IMR-90 (cell line): ENCODE results near the gene LIMS4. TPM values are rescaled to one million over a fixed set of nuclear protein-coding genes. Genes with fewer than 3 reads are reported as not detected.
"Not testable (repeated sequence)": the region's sequence is repeated elsewhere in the genome, so short reads cannot be mapped to it uniquely, and the experiment has no call there.

Experiments
- ATAC-seq: fragments of 200-7000 bp; cut with Tn5 transposase; 2 replicates; pipeline ENCODE4 v1.9.1; 2020; ENCODE audit warnings: low read depth, mild to moderate bottlenecking, moderate library complexity
- BruUV-seq: library from RNA; stranded (reverse); fragments of 400-500 nt; replicated peaks from 2 replicates; lab custom pipeline; 2021; lab: Mats Ljungman, UMichigan
- CTCF ChIA-PET: fragments of 300-600 bp; formaldehyde crosslinking; extraction: SDS; loops from one replicate; lab custom pipeline; 2021; ENCODE audit warnings: antibody characterized with exemption; lab: Yijun Ruan, JAX
- POLR2A ChIA-PET: fragments of 300-600 bp; sonication (Branson Sonifier 250); formaldehyde crosslinking; loops from one replicate; lab custom pipeline; 2022; ENCODE audit warnings: antibody characterized with exemption; ENCODE audit not compliant: unreplicated experiment; lab: Charles Lee
- DNase-seq: peaks from one replicate; pipeline ENCODE4 v3.0.0; 2013
- H2AFZ ChIP-seq: replicated peaks from 2 replicates; pipeline ENCODE3; 2013; ENCODE audit warnings: low read length, mild to moderate bottlenecking; ENCODE audit not compliant: poor library complexity
- H2AK5ac ChIP-seq: 2 replicates; pipeline ENCODE4 v1.6.1; 2013; ENCODE audit warnings: low read depth, low read length, inconsistent platforms
- H2AK9ac ChIP-seq: replicated peaks from 2 replicates; pipeline ENCODE3; 2013; ENCODE audit warnings: mild to moderate bottlenecking, low read depth, low read length, moderate library complexity; ENCODE audit not compliant: poor library complexity
- H2BK120ac ChIP-seq: 2 replicates; pipeline ENCODE4 v1.6.1; 2013; ENCODE audit warnings: low read depth, low read length, inconsistent platforms
- H2BK15ac ChIP-seq: 3 replicates; pipeline ENCODE4 v1.6.1; 2013; ENCODE audit warnings: low read depth, low read length, inconsistent platforms
- H2BK20ac ChIP-seq: 2 replicates; pipeline ENCODE4 v1.6.1; 2013; ENCODE audit warnings: low read depth, mild to moderate bottlenecking, inconsistent platforms, low read length, moderate library complexity
- H2BK5ac ChIP-seq: 2 replicates; pipeline ENCODE4 v1.6.1; 2013; ENCODE audit warnings: mild to moderate bottlenecking, low read depth, low read length, inconsistent platforms; ENCODE audit not compliant: poor library complexity, severe bottlenecking
- H3K14ac ChIP-seq: replicated peaks from 2 replicates; pipeline ENCODE4 v1.6.1; 2013; ENCODE audit warnings: low read depth, low read length, inconsistent platforms
- H3K18ac ChIP-seq: 2 replicates; pipeline ENCODE4 v1.6.1; 2013; ENCODE audit warnings: low read depth, low read length, control low read depth
- H3K23ac ChIP-seq: 2 replicates; pipeline ENCODE4 v1.6.1; 2013; ENCODE audit warnings: low read depth, low read length, inconsistent platforms
- H3K27ac ChIP-seq: 2 replicates; pipeline ENCODE4 v1.5.1; 2013; ENCODE audit warnings: mild to moderate bottlenecking, control low read depth, low read length; ENCODE audit not compliant: insufficient read depth
- H3K27me3 ChIP-seq: 2 replicates; pipeline ENCODE4 v1.6.1; 2013; ENCODE audit warnings: low read length; ENCODE audit not compliant: control insufficient read depth, insufficient read depth
- H3K36me3 ChIP-seq: 2 replicates; pipeline ENCODE4 v1.6.1; 2013; ENCODE audit warnings: low read length, mixed read lengths; ENCODE audit not compliant: control insufficient read depth, insufficient read depth
- H3K4ac ChIP-seq: 2 replicates; pipeline ENCODE4 v1.6.1; 2013; ENCODE audit warnings: low read depth, low read length, inconsistent platforms
- H3K4me1 ChIP-seq: 2 replicates; pipeline ENCODE4 v1.6.1; 2013; ENCODE audit warnings: low read length, mixed read lengths; ENCODE audit not compliant: control insufficient read depth, insufficient read depth
- H3K4me2 ChIP-seq: 2 replicates; pipeline ENCODE4 v1.6.1; 2013; ENCODE audit warnings: low read depth, mild to moderate bottlenecking, control low read depth, low read length, moderate library complexity
- H3K4me3 ChIP-seq: 2 replicates; pipeline ENCODE4 v1.5.1; 2013; ENCODE audit warnings: low read depth, mild to moderate bottlenecking, control low read depth, low read length, moderate library complexity; ENCODE audit not compliant: insufficient read depth
- H3K56ac ChIP-seq: 2 replicates; pipeline ENCODE4 v1.6.1; 2013; ENCODE audit warnings: low read length, inconsistent platforms; ENCODE audit not compliant: insufficient read depth; ENCODE audit errors: extremely low read depth
- H3K79me1 ChIP-seq, 2 experiments: 2 replicates each; pipeline ENCODE4 v1.6.1; 2013; ENCODE audit warnings: low read length in 2 of 2, inconsistent platforms in 1 of 2, low read depth in 1 of 2
- H3K9ac ChIP-seq: 2 replicates; pipeline ENCODE4 v1.6.1; 2013; ENCODE audit warnings: low read depth, low read length, control low read depth
- H3K9me1 ChIP-seq: 2 replicates; pipeline ENCODE4 v1.6.1; 2013; ENCODE audit warnings: low read length, inconsistent platforms; ENCODE audit not compliant: insufficient read depth
- H3K9me3 ChIP-seq: 2 replicates; pipeline ENCODE4 v1.6.1; 2013; ENCODE audit warnings: low read length; ENCODE audit not compliant: control insufficient read depth, insufficient read depth
- H4K20me1 ChIP-seq: 2 replicates; pipeline ENCODE4 v1.6.1; 2013; ENCODE audit warnings: low read length, inconsistent platforms; ENCODE audit not compliant: insufficient read depth
- H4K5ac ChIP-seq: 2 replicates; pipeline ENCODE4 v1.6.1; 2013; ENCODE audit warnings: mild to moderate bottlenecking, low read depth, low read length, control low read depth
- H4K8ac ChIP-seq, 2 experiments: 2 replicates each; pipeline ENCODE4 v1.6.1; 2013; ENCODE audit warnings: low read depth in 2 of 2, low read length in 2 of 2, control low read depth in 1 of 2, inconsistent platforms in 1 of 2
- H4K91ac ChIP-seq: 2 replicates; pipeline ENCODE4 v1.6.1; 2013; ENCODE audit warnings: low read depth, low read length, inconsistent platforms; ENCODE audit not compliant: insufficient read depth
- WGBS, 2 experiments: methylation state at CpG; one replicate each; pipeline versions ENCODE4 v1.1.5 to v1.1.7; 2013; ENCODE audit warnings: missing lambda C conversion rate in 2 of 2; ENCODE audit not compliant: insufficient read length in 1 of 2; ENCODE audit errors: extremely low coverage in 2 of 2; 5-methylcytosine and 5-hydroxymethylcytosine counted together
- dilution Hi-C: fragments of 300-500 bp; cut with HindIII; formaldehyde crosslinking; loops from one replicate; pipeline ENCODE4 v1.14.3; 2018; ENCODE audit warnings: low sequenced_read_pairs; ENCODE audit not compliant: unreplicated experiment
- in situ Hi-C: fragments of 300-500 bp; cut with MboI; formaldehyde crosslinking; loops from 3 replicates; pipeline ENCODE4 v1.14.3; 2019; ENCODE audit warnings: low sequenced_read_pairs, inconsistent platforms, mixed read lengths
- intact Hi-C: fragments of 100-400 bp; cut with micrococcal nuclease; formaldehyde crosslinking; loops from 2 replicates; pipeline ENCODE4 v1.10.0; 2022
- polyA plus RNA-seq, 3 experiments: library from polyadenylated mRNA; depleted of rRNA; stranded (reverse); fragments of >200 nt; gene quantifications; 2 replicates each; pipeline ENCODE4 v1.2.3, GENCODE V29; 2012; ENCODE audit warnings: low replicate concordance in 1 of 3
- total RNA-seq: library from RNA; depleted of rRNA; stranded (reverse); fragments of >200 nt; gene quantifications from 2 replicates; pipeline ENCODE4 v1.2.3, GENCODE V29; 2012

LIMS4 gene
- total and polyA plus RNA-seq, 2 of the 4 experiments (the other 2 are of a cell fraction): 3.6 to 5.2 TPM

DNA sequence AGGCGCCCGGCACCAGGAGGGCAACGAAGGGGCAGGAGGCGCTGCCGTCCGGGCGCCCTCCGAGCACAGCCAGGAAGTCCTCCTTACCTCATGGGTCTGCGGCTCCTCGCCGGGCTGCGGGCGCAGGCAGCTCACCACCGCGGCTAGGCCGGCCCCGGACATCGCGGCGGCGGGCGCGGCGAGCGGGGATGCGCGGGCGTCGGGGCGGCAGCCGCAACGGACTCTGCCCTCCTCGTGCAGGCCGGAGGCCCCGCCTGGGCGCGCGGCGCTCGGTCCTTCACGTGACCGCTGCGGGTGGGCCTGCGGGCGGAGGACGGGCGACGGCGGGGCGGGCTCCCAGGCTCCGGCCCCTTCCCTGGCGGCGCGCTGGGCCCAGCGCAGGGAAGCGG is 49.0 kb downstream of the LIMS4 start:
- CTCF ChIA-PET, H3K9me3 ChIP-seq, H3K18ac ChIP-seq, POLR2A ChIA-PET, H4K91ac ChIP-seq, H2BK15ac ChIP-seq, H3K56ac ChIP-seq, H3K4me3 ChIP-seq, H3K4me2 ChIP-seq, intact Hi-C loops, DNase-seq, H4K8ac ChIP-seq, H3K9me1 ChIP-seq, H2AK5ac ChIP-seq, H3K14ac ChIP-seq, H2AFZ ChIP-seq, H4K5ac ChIP-seq, H4K20me1 ChIP-seq, H3K9ac ChIP-seq, dilution Hi-C loops, H3K4ac ChIP-seq, H3K36me3 ChIP-seq, H3K79me1 ChIP-seq, in situ Hi-C loops, H3K27me3 ChIP-seq, H3K27ac ChIP-seq, BruUV-seq, H2BK120ac ChIP-seq, H3K23ac ChIP-seq, H2BK20ac ChIP-seq, H2AK9ac ChIP-seq, H3K4me1 ChIP-seq, H2BK5ac ChIP-seq: not testable (repeated sequence)
- peak; percentile 46 for ATAC-seq
- no CpG with 5 or more reads among the region's 56 CpGs for WGBS, 2 experiments

DNA sequence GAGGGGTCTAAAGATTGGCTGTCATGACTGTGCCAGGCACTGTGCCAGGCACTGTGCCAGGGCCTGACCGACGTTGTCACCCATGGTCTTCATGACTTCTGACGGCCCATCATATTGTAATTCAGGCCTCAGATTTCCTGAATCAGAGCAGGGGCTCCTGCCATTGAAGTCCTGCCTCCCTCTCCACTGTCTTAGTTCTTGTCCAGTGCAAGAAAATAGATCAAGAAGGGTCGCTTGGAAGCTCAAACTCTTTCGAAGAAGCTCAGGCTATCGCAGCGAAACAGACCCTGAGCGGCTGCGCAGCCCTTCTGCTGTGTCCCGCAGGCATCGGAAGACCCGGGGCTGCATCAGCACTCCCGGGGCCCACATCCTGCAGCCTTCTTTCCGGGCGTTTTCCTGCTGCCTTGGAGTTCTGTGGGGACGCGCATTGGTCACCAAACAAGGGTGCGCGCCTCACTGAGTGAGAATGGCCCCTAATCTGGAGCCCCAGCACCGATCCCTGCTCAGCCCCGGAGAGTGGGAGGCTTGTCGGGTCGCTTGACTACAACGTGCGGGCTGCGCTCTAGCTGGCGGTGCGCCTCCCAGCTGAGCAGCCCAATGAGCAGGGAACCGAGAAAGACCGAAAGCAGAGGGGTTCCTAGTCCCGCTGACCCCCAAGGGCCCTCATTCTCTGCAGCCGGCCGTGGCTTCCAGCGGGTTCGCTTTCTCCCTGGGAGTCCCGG is 49.6 kb downstream of the LIMS4 start:
- H3K27me3 ChIP-seq, H3K4me1 ChIP-seq, H4K5ac ChIP-seq, H4K20me1 ChIP-seq, H3K4me3 ChIP-seq, H3K79me1 ChIP-seq, H2AK9ac ChIP-seq, BruUV-seq, H3K36me3 ChIP-seq, H2BK5ac ChIP-seq, H2BK15ac ChIP-seq, H3K56ac ChIP-seq, POLR2A ChIA-PET, ATAC-seq, H3K23ac ChIP-seq, in situ Hi-C loops, H3K9me3 ChIP-seq, intact Hi-C loops, DNase-seq, H3K4ac ChIP-seq, H2BK120ac ChIP-seq, H3K9ac ChIP-seq, H3K4me2 ChIP-seq, dilution Hi-C loops, H4K8ac ChIP-seq, CTCF ChIA-PET, H4K91ac ChIP-seq, H3K9me1 ChIP-seq, H2AK5ac ChIP-seq, H3K27ac ChIP-seq, H3K14ac ChIP-seq, H2AFZ ChIP-seq, H3K18ac ChIP-seq, H2BK20ac ChIP-seq: not testable (repeated sequence)
- WGBS, 2 experiments: no CpG with 5 or more reads among the region's 36 CpGs
